NCI-H345 treated with DMSO at 0.1 percent for 48 hours (cell line): ENCODE data around the gene EIF2B2.

Experiments used
- DNase-seq: peaks from one replicate; lab custom pipeline; 2025; ENCODE audit not compliant: unreplicated experiment; lab: John Stamatoyannopoulos, UW

The EIF2B2 gene

DNA sequence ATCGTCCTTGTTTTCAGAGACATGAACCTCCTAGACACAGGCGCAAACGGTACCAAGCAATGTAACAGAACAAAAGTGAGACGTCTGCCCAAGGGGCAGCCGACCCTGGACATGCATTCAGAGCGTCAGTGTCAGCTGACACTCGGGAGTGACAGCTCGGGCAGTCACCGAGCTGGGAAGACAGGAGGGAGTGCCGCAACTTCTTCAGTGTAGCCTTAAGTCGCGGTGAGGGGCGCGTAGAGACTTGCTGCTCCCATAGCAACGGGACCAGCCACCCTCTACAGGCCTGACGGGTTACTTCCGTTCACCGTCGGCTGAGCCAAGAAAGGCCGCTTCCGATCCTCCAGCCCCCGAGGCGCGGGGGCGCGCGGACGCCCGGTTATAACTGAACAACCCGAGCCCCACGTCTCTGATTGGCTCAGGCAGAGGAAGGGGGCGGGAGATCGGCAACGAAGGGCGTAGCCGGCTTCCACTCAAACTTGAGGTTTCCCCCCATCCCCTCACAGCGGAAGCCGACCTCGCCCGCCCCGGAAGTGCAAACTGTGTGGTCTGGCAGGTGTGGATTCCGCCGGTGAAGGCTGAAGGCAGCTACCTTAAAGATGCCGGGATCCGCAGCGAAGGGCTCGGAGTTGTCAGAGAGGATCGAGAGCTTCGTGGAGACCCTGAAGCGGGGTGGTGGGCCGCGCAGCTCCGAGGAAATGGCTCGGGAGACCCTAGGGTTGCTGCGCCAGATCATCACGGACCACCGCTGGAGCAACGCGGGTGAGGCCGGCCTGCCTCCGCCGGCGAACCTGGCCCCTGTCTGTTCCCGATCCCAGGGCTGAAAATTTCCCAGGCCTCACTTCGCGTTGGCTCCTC is at the start of gene EIF2B2:
Gene EIF2B2 (plus strand): TSS at position 530 of the 858 bp plus-strand sequence. CDS start 70 bp downstream, at position 600.
- DNase-seq, result peak; percentile 96

DNA sequence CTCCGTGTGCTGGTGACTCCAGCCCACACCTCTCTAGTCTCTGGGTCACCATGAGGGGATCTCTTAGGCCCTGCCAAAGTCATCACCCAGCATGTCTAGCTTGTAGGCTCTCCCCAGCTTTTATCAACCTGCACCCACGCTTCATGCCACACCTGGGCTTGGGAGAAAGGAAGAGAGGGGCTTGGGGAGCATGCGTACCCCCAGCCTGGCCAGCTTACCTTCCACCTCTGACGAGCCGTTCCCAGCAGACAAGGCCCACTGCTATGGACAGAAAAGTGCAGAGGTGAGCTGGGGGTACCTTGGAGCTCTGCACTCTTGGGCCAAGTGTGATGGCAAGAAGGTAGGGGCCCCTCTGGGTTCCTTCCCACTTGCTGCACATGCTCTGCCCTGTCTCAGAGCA is 49.0 kb upstream of the EIF2B2 start:
- DNase-seq, result no peak

DNA sequence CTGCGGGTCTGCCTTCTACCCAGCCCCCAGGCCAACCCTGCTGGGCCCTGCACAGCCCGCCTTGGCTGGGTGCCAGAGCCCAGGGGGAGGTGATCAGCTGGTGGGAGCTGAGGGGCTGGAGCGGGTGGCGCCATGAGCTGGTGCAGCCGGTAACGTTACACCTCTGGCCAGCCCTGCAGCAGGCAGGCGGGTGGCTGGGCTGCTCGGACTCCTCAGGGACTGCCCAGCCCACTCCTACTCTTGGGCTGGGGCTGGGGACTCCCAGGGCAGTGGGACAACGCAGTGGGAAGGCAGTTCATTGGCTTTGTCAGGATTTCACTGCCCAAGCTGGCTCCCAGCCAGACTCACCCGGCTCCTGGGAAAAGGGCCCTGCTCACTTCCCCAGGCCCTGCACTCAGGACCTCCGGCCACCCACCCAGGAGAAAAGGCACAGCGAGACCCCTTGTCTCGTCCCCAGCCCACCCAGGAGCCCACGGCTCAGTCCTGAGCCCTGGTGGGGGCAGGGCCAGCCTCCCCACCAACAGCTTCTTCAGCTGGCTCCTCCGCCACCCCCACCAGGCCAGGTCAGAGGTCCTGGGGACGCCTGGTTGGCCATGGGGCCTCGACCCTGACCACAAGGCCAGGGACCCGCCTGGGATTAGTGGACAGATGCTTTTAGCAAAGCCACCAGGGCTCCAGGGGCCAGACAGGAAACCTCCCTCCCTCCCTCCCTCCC is 48.3 kb upstream of the EIF2B2 start:
- DNase-seq, result peak; percentile 79

DNA sequence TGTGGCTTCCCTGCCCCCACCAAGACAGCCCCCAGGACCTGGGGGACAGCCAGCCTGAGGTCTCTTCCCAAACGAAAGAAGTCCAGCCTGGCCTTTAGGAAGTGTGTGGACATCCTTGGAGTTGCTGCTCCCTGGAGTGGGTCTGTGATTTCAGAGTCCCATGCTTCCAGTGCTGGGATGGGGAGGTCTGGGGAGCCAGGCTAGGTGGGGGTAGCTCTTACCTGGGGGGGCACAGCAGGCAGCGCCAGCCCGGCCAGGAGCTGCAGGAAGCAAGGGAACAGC is 47.8 kb upstream of the EIF2B2 start:
- no peak for DNase-seq

DNA sequence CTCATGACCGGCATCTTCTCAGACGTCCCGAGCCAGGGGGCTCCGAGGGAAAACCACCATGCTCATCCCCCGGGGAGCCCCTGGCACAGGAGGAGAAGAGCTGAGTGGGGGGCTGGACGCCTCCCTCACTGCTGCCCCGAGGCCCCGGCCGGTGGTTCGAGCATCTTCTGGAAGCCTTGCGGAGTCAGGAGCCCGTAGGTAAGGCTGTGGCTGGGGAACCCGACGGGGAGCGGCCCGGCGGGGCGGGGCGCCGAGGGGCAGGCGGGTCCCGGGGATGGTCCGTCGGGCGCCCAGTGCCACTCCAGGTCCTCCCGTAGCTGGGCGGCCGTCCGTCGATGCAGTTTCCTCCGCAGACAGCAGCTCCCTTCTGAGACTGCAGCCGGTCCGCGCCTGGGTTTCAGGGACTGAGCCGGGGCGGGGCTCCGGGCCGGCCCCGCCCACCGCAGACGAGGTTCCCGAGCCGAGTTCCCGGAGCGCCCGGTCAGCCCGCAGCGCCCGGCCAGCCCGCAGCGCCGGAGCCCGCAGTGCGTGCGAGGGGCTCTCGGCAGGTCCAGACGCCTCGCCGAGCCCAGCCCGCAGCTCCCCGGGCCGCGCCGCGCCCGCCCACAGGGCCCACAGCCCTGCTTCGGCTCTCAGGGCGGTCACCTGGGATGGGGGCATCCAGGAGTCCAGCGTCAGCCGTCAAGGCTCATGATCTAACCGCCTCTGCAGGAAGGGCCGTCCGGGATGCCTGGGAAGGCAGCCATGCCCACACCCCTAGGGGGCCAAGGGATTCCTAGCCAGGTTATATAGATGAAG is 47.3 kb upstream of the EIF2B2 start, which contains the start of gene PGF:
Gene PGF (minus strand): TSS at position 369 of the 798 bp plus-strand sequence. CDS start 355 bp downstream, at position 14.
- DNase-seq, result peak; percentile 27

DNA sequence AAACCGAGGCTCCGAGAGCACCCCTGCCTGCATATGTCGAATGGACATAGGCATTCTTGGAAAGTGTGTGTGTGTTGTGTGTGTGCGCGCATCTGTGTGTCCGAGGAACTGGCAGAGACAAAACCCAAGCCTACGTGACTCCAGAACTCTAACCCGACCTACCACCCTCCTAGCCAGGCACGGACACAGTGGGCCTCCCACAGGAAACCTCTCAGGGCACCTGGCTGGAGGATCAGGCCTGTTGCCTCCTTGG is 46.8 kb upstream of the EIF2B2 start:
- DNase-seq, result no peak

DNA sequence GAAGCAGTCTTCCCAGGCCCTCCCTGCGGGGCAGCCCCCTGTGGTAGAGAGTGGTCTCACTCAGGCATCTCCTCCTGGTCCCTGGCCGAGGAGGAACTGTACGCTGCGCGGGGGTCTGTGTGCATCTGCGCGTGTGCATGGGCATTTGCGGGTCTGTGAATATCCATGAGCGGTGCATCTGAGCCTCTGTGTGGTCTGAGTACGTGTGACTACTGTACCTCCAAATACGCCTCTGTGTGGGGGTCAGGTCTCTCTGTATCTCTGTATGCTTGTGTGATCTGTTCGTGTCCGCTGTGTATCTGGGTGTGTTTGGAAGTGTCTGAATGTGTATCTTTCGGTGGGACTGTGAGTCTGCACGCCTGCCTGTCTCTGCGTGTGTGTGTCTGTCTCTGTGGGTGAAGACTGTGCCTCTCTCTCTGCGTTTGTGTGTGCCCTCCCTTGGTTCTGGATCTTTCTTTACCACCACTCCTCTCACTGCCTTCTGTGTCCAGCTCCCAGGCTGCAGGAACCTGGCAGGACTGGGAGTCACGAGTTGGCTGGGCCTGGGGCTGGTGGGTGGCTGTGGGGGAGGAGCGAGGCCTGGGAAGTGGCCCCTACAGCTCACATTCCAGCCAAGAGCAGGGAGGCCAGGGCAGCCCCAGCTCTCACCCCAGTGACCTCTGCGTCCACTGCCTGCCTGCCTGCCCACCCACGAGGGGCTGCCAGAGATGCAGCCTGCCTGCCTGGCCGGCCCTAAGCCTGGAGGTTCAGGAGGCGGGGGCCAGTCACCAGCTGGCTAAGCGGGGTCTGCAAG is 46.2 kb upstream of the EIF2B2 start:
- no peak for DNase-seq

DNA sequence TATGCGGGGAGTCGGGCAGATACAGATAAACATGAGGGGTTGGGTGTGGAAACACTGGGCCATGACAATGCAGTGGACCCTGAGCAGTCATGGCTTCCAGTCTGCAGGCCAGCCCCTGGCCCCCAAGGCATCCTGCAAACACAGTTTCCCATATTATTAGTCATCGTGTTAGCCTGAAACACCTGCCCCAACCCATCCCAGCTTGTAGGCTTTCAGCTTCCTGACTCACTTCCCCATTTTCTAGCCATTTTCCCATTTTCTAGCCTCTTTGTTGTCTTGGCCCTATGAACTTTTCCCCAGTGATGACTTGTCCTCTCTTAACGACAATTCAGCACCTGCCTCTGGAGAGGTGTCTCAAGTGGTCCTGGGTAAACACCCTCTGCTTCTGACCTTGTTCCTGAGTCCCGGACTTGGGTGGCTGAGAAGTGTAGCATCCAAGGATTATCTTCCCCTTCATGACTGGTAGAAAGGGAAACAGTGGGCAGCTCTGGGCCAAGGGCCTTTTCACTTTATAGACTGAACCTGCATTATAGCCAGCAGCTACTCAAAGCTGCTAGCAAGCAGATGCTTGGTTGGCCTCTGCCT is 43.0 kb upstream of the EIF2B2 start:
- DNase-seq, result no peak

DNA sequence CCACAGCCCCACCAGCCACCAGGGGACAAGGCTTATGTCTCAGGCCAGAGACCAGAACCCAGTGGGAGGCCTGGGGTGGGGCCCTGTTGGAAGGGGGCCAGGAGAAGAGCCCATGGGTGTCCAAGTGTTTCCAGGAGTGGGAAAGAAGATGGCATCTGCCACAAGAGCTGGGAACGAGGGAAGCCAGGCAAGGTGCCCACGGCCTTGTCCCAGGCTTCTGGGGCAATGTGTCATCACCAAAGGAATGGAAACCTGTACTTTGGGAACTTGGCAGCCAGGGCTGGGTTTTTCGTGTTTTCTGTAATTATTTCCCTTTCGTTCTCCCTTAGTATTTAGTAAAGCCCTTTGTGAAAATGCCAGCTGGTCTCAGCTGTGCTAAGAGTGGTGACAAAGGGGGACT is 42.0 kb upstream of the EIF2B2 start:
- DNase-seq, result no peak

DNA sequence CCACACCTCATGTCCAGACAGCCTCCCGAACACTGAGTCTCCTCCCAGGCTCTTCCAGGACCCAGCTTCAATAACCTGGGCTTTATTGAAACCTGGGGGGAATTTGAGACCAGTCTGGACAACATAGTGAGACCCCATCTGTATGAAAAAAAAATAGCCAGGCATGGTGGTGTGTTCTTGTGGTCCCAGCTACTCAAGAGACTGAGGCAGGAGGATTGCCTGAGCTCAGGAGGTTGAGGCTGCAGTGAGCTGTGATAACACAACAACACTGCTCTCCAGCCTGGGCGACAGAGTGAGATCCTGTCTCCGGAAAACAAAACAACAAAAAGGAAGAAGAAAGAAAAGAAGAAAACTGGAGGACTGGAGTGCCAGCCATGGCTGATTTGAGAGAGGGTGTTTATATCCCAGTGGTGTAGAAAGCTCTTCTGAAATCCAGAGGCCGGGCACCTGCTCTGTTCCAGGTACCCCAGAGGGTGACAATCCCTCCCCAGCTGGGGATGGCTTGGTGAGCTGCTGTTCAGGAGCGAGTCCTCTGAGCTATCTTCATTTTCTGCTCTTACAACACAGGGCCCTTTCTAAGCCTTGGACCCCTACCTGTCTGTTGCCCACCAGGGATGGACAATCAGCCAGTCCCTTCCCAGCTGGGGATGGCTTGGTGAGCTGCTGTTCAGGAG is 41.3 kb upstream of the EIF2B2 start:
- no peak for DNase-seq

DNA sequence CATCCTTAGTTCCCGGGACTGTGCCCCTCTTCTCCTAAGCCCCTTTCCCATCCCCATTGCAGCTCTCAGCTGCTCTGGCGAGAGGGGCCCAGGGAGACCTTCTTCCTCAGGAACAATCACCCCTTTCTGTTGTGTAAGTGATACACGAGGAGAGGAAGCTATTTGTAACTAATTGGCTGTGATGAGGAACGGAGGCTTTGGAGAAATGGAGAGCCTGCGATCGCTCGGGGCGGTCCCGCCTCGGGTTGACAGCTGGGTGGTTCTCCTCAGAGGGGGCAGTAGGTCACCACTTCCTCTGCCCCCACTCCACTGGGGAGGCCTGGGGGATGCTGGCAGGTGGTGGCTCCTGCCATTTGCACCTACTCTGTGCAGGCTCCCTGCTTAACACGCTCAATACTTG is 40.7 kb upstream of the EIF2B2 start:
- DNase-seq, result no peak

DNA sequence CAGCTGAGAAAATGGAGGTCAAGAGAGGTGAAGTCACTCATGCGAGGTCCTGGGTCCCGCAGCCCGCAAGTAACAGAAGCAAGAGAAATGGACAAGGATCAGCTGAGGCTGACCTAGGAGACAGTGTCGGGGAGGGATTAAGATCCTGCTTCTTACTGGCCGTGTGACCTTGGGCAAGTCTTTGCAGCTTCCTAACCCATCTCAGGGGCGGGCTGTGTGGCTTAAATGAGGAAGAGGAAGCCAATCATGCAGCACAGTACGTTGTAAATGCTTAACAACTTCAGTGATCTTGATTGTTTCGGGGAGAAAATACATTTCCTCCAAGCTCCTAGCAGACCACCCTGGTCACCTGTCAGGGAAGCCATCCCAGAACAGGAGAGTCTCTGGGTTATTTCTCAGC is 40.2 kb upstream of the EIF2B2 start:
- DNase-seq, result no peak

DNA sequence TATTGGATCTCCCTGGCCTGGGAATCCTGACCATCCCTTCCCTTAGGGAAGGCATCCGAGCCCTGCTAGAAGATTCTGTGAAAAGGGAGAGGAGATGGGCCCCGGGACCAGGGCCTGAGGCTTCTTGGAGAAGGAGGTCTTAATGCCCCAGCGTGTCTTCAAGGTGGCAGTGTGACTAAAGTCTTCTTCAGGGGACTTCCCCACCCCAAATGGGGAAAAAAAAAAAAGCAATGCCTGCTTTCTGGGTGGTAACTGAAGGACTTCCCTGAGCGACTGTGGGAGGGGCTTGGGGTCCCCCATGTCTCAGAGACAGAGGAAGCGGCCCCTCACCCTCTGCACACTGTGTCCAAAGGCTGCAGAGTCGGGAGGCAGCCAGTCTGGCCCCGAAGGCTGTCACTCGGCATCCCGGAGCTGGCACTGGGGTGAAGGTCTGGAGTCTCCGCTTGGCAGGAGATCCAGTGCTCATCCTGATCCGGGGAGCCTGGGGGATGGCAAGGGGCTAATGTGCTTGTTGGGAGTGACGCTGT is 39.5 kb upstream of the EIF2B2 start:
- DNase-seq, result no peak

DNA sequence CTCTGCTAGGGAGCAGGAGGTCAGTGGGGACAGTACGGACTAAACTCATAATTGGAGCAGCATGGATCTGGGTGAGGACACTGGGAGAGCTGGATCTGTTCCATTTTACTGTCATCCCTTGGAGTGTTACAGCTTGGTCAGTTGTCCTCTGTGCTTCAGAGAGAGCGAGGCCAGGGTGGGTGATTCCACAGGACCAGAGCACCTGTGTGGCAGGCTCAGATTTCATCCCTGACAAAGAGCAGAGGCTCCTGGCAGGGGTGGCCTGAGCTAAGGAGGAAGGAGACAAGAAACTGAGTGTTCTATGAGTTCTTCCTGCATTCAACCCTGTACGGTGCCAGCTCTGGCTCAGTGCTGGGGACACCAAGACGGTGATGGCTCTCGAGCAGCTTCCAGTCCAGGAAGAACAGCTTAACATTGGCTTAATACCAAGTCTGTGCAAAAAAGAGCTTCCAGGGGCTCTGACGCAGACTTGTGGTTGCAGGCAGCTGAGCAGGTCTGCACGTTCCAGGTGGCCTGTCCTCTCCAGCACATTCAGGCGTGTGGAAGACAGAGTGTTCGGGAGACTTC is 38.9 kb upstream of the EIF2B2 start:
- no peak for DNase-seq

DNA sequence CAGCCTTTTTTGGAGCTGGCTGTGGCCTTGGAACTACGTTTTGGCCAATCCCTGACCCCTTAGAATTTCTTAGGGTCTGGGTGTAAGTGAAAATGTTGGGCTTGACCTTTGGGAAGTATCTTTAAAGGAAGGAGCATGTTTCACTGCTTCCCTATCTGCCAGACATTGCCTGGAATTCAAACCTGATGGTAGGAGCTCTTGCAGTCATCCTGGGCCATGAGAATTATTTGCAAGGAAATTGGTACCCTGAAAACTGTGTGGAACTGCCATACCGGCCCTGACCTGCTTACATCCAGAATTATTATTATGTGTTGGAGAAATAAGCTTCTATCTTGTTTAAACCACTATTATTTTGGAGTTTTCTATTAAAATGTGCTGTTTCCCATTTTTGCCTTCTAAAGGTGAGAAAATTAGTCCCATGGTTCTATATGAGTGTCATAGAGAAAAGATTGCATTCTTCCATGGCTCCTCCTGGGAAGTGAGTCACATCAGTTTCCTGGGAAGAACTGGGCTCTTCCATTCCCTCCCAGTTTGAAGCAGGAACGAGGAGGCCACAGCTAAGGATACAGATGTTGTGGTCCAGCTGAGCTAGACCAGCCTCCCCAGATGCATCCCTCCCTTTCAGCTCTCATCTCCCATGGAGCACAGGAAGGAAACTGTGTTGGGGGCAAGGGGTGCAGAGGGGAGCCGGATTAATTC is 37.8 kb upstream of the EIF2B2 start:
- no peak for DNase-seq

DNA sequence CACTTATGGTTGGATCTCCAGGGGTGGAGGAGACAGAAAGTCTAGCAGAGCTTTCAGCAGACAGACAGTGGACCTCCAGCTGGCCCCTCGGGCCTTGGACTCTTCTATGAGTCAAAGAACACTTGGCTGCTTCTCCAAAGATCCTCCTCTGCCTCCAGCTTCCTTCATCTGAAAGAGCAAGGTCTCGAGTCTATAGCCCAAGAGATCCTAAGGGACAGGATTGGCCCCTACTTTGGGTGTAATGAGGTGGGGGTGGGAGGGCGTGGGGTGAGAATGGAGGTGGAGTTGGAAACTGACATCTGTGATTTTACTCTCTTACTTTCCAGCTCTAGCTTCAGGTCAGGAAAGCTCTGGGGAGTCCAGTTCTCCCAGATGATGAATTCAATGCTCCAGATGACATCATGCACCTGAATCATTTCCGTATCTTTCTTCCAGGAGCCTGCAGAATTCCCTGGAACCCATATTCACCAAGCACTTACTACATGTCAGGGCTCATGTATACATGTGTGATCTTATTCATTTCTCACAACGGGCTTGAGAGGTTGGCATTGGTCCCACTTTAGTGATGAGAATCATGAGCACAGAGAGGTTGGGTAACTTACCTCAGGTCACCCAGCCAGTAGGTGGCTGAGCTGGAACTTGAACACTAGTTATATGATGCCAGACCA is 37.1 kb upstream of the EIF2B2 start:
- DNase-seq, result no peak

DNA sequence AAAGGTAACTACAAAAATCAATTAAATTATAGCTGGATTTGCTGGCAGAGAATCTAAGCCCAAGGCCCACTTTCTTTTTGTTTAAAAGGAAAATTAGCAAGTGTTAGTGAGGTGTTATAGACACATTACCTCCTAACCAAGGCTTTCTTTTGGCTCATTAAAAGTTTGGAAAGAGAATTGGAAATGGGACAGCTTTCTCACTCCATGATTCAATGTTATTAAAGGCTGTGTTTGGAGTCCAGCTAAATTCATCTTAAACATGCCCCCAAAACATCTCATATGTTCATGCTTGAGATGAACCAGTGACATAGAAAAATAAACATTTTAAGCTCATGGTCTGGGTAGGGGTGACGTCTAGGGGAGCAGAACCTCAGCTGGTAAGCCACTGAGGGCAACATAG is 33.9 kb upstream of the EIF2B2 start:
- no peak for DNase-seq

DNA sequence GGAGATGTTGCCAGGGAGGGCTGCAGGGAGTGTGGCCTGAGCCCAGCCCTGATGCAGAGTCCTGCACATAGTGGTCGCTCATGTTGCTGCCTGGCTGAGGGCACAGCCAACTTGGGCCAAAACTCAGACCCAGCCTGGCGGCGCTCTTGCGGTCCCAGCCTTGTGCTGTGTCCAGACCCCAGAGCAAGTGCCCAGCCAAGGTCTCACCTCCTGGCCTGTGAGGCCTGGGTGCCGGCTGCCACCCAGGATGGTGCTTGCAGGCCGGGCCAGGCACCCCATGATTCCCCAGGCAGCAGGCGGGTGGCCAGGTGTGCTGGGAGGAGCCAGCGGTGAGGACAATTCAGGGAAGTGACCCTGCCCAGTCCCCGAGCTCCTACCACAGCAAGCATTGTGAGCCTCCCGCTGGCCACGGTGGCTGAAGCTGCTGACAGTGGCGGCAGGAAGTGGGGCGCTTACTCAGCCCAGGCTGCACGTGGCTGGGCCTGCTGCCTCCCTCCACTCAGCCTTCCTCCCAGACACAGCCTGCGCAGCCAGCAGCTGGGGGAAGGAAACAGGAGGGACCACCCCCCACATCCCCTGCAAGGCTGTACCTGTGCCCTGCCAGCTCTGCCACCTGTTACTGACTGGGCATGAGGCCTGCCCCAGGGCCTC is 29.6 kb upstream of the EIF2B2 start:
- DNase-seq, result no peak
